Chondrocyte (in vitro differentiated cells): ENCODE measurements around the gene SLC30A7. TPM values are rescaled to one million over a fixed set of nuclear protein-coding genes. Genes with fewer than 3 reads are reported as not detected.

Source experiments
- DNase-seq: peaks from one replicate; pipeline ENCODE4 v3.0.0; 2021; ENCODE audit warnings: mixed read lengths, low spot score
- H3K27ac Mint-ChIP-seq: one replicate; pipeline ENCODE4 v1.8.0; 2021; ENCODE audit warnings: mild to moderate bottlenecking, moderate library complexity, mixed read lengths; ENCODE audit not compliant: unreplicated experiment
- H3K27me3 Mint-ChIP-seq: 2 replicates; pipeline ENCODE4 v1.8.0; 2021; ENCODE audit warnings: low read depth, mixed read lengths
- H3K36me3 Mint-ChIP-seq: 2 replicates; pipeline ENCODE4 v1.8.0; 2021; ENCODE audit warnings: low read depth, mixed read lengths
- H3K4me1 Mint-ChIP-seq: 2 replicates; pipeline ENCODE4 v1.8.0; 2021; ENCODE audit warnings: low read depth, mild to moderate bottlenecking, mixed read lengths
- H3K4me3 Mint-ChIP-seq: one replicate; pipeline ENCODE4 v1.8.0; 2021; ENCODE audit warnings: mild to moderate bottlenecking, moderate library complexity, mixed read lengths; ENCODE audit not compliant: unreplicated experiment
- H3K9me3 Mint-ChIP-seq: 2 replicates; pipeline ENCODE4 v1.8.0; 2021; ENCODE audit warnings: low read depth, mixed read lengths
- CTCF ChIP-seq: fragments of 200-600 bp; sonication (generic); IDR thresholded peaks from 2 replicates; pipeline ENCODE4 v1.5.0; 2021; ENCODE audit warnings: antibody characterized with exemption, mild to moderate bottlenecking, moderate library complexity
- total RNA-seq: library from RNA; stranded (reverse); gene quantifications from 3 replicates; pipeline ENCODE4 v1.2.1, GENCODE V29; 2021

Gene SLC30A7
- total RNA-seq, 1 donor from 2014 or later, result 46.1 TPM

- Mint-ChIP-seq H3K27ac (no peak overlapping the region), H3K4me1 (no peaks in the 10 kb centered on the region), H3K4me3 (no peak overlapping the region), H3K27me3 (no peaks in the 10 kb centered on the region), H3K9me3 (no peaks in the 10 kb centered on the region), H3K36me3 (peaks cover 13% of the 10 kb centered on the region)
- DNase-seq, result no peak
- no peak for TF ChIP-seq CTCF
Measured at GRCh38 chr1:101017448-101017847, 121.6 kb downstream of the SLC30A7 start.

GRCh38 chr1:101022294-101022693, 126.4 kb downstream of the SLC30A7 start:
- no peak overlapping the region for H3K27ac Mint-ChIP-seq
- peaks cover 19% of the 10 kb centered on the region for H3K4me1 Mint-ChIP-seq
- no peaks in the 10 kb centered on the region for H3K27me3 Mint-ChIP-seq
- no peak for DNase-seq
- H3K36me3 Mint-ChIP-seq, result peaks cover 6% of the 10 kb centered on the region
- H3K9me3 Mint-ChIP-seq, result no peaks in the 10 kb centered on the region
- no peak for TF ChIP-seq CTCF
- H3K4me3 Mint-ChIP-seq, result no peak overlapping the region

GRCh38 chr1:101025283-101025656, 129.4 kb downstream of the SLC30A7 start:
- Mint-ChIP-seq H3K9me3 (no peaks in the 10 kb centered on the region), H3K27me3 (no peaks in the 10 kb centered on the region), H3K4me1 (peaks cover 27% of the 10 kb centered on the region), H3K27ac (peak overlapping the region; percentile 94), H3K4me3 (peak overlapping the region; percentile 96), H3K36me3 (peaks cover 2% of the 10 kb centered on the region)
- no peak for DNase-seq
- no peak for TF ChIP-seq CTCF

GRCh38 chr1:101025657-101026429, 130.0 kb downstream of the SLC30A7 start, which contains the start of gene DPH5:
TSS of gene DPH5 (minus strand) at chr1:101025784. CDS start at chr1:101025443, 341 bp downstream.
- Mint-ChIP-seq H3K27me3 (no peaks in the 10 kb centered on the region), H3K9me3 (no peaks in the 10 kb centered on the region), H3K36me3 (no peaks in the 10 kb centered on the region), H3K27ac (peak within 1 kb of the TSS; percentile 94), H3K4me1 (peaks cover 27% of the 10 kb centered on the region), H3K4me3 (peak within 1 kb of the TSS; percentile 96)
- DNase-seq, result peak; percentile 97
- no peak for TF ChIP-seq CTCF

- Mint-ChIP-seq H3K4me1 (peaks cover 27% of the 10 kb centered on the region), H3K36me3 (no peaks in the 10 kb centered on the region), H3K27ac (peak overlapping the region; percentile 94), H3K27me3 (no peaks in the 10 kb centered on the region), H3K9me3 (no peaks in the 10 kb centered on the region), H3K4me3 (peak overlapping the region; percentile 96)
- DNase-seq, result no peak
- no peak for TF ChIP-seq CTCF
Measured at GRCh38 chr1:101026430-101026788, 130.5 kb downstream of the SLC30A7 start.
